HFFc6 (cell line): ENCODE measurements around the gene PIAS3. TPM values are rescaled to one million over a fixed set of nuclear protein-coding genes. Genes with fewer than 3 reads are reported as not detected.
"Not testable (repeated sequence)": the region's sequence is repeated elsewhere in the genome, so short reads cannot be mapped to it uniquely, and the experiment has no call there.

Source experiments
- DNase-seq: peaks from one replicate; pipeline ENCODE4 v3.0.0-alpha.2; 2018
- H3K27ac Mint-ChIP-seq: 2 replicates; pipeline ENCODE4 v1.8.0; 2020; ENCODE audit warnings: mild to moderate bottlenecking, mixed read lengths
- H3K27me3 Mint-ChIP-seq: 2 replicates; pipeline ENCODE4 v1.8.0; 2021; ENCODE audit warnings: mild to moderate bottlenecking, moderate library complexity, mixed read lengths; ENCODE audit not compliant: insufficient read depth
- H3K36me3 Mint-ChIP-seq: 2 replicates; pipeline ENCODE4 v1.8.0; 2021; ENCODE audit warnings: low read depth, mixed read lengths
- H3K4me1 Mint-ChIP-seq: 2 replicates; pipeline ENCODE4 v1.8.0; 2020; ENCODE audit warnings: low read depth, mixed read lengths
- H3K4me3 Mint-ChIP-seq: 2 replicates; pipeline ENCODE4 v1.8.0; 2020; ENCODE audit warnings: mild to moderate bottlenecking, moderate library complexity, mixed read lengths
- H3K9me3 Mint-ChIP-seq: 2 replicates; pipeline ENCODE4 v1.8.0; 2020; ENCODE audit warnings: mild to moderate bottlenecking, mixed read lengths
- total RNA-seq, 6 experiments: library from RNA; stranded (reverse); fragmentation: NEBNext Ultra II Directional; extraction: Animal tissue kit (Norgen Biotek cat#: 25700); gene quantifications; 2 replicates in 1 of 6; 3 replicates in 5 of 6; pipeline ENCODE4 v1.2.3, GENCODE V29; 2021
- TF ChIP-seq, protein P1 (sequence below): fragments of 200-600 bp; sonication (generic); IDR thresholded peaks from 2 replicates; pipeline ENCODE4 v1.5.0; 2021; ENCODE audit warnings: antibody characterized with exemption, mild to moderate bottlenecking

PIAS3 gene
- total RNA-seq, 6 experiments from 2014 or later = 45.2 to 53.8 (median 51.6) TPM

GRCh38 chr1:145837656-145838055 is 21.2 kb downstream of the PIAS3 start:
- Mint-ChIP-seq H3K9me3 (no peaks in the 10 kb centered on the region), H3K4me3 (no peak overlapping the region), H3K4me1 (no peaks in the 10 kb centered on the region), H3K27ac (no peak overlapping the region), H3K36me3 (peaks cover 23% of the 10 kb centered on the region), H3K27me3 (no peaks in the 10 kb centered on the region; the same call in 1 of the 2 replicates)
- TF ChIP-seq, protein P1, sequence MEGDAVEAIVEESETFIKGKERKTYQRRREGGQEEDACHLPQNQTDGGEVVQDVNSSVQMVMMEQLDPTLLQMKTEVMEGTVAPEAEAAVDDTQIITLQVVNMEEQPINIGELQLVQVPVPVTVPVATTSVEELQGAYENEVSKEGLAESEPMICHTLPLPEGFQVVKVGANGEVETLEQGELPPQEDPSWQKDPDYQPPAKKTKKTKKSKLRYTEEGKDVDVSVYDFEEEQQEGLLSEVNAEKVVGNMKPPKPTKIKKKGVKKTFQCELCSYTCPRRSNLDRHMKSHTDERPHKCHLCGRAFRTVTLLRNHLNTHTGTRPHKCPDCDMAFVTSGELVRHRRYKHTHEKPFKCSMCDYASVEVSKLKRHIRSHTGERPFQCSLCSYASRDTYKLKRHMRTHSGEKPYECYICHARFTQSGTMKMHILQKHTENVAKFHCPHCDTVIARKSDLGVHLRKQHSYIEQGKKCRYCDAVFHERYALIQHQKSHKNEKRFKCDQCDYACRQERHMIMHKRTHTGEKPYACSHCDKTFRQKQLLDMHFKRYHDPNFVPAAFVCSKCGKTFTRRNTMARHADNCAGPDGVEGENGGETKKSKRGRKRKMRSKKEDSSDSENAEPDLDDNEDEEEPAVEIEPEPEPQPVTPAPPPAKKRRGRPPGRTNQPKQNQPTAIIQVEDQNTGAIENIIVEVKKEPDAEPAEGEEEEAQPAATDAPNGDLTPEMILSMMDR = no peak
- DNase-seq = no peak

DNA sequence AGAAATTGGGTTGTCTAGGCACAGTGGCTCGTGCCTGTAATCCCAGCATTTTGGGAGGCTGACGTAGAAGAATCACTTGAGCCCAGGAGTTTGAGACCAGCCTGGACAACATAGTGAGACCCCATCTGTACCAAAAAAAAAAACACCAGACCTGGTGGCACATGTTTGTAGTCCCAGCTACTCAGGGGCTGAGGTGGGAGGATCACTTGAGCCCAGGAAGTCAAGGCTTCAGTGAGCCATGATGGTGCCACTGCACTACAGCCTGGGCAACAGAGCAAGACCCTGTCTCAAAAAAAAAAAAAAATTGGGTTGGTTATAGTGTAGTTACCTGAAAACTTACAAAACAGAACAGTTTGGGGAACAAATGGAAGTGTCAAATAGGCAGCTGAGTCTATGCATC is 28.1 kb downstream of the PIAS3 start:
- Mint-ChIP-seq H3K36me3 (peaks cover 59% of the 10 kb centered on the region), H3K4me1 (peaks cover 23% of the 10 kb centered on the region)
- H3K27ac Mint-ChIP-seq, H3K4me3 Mint-ChIP-seq, H3K27me3 Mint-ChIP-seq, DNase-seq, H3K9me3 Mint-ChIP-seq: not testable (repeated sequence)

DNA sequence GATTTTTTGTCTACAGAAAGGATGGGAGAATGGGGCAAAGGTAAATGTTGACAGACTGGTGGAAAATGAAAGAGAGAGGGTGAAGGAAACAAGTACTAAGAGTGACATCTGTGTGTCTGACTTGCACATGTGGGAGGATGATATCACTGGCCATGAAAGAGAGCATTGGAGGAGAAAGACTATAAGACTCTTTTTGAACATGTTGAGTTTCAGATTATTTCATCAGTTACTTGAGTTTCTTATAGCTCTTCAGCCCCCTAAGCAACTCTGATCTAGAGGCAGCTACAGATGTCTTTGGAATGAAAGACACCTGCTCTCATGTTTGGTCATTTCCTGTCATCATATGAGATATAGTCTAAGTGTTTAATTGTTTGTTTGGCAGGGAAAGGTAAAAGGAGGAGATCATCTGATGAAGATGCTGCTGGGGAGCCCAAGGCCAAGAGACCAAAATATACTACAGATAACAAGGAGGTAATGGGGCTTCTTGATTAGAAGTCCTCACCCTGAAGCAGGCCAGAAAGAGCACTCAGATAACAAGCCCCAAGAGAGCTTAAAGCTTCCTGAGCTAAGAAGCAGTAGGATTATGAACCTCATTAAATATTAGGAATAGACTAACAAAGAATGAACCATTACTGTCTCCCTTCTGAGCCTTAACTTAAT is 30.4 kb downstream of the PIAS3 start:
- H3K27ac Mint-ChIP-seq = peak overlapping the region; percentile 67
- peaks cover 67% of the 10 kb centered on the region for H3K36me3 Mint-ChIP-seq
- peaks cover 30% of the 10 kb centered on the region for H3K4me1 Mint-ChIP-seq
- H3K4me3 Mint-ChIP-seq = no peak overlapping the region
- DNase-seq = no peak
- peaks cover 5% of the 10 kb centered on the region; the same call in 1 of the 2 replicates for H3K27me3 Mint-ChIP-seq
- H3K9me3 Mint-ChIP-seq = no peaks in the 10 kb centered on the region
- TF ChIP-seq, protein P1 = no peak

- peaks cover 62% of the 10 kb centered on the region for H3K36me3 Mint-ChIP-seq
- H3K4me3 Mint-ChIP-seq = peak overlapping the region; percentile 11; the same call in 1 of the 2 replicates
- H3K4me1 Mint-ChIP-seq = peaks cover 30% of the 10 kb centered on the region
- peaks cover 5% of the 10 kb centered on the region; the same call in 1 of the 2 replicates for H3K27me3 Mint-ChIP-seq
- no peaks in the 10 kb centered on the region for H3K9me3 Mint-ChIP-seq
- TF ChIP-seq, protein P1 = no peak
- no peak for DNase-seq
- peak overlapping the region; percentile 67 for H3K27ac Mint-ChIP-seq
Observed at GRCh38 chr1:145827966-145828365, 30.9 kb downstream of the PIAS3 start.

DNA sequence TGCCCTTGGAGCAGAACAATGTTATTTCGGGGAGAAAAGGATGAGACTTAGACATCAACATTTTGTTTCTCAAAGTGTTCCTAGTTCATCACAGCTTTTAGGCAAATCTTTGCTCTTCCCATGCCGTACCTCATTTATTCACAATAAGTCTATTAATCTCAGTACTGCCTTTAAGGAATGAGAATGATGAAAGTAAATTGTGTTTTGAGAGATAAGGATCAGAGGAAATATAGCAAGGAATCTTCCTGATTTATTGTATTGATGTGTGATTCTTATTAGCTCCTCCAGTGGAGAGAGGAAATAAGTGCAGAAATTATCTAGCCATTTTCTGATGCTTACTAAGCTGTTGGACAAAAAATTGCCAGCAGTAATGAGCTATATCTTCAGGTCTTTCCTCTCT is 32.9 kb downstream of the PIAS3 start:
- DNase-seq = no peak
- TF ChIP-seq, protein P1 = peak; percentile 25
- Mint-ChIP-seq H3K27me3 (peaks cover 4% of the 10 kb centered on the region; the same call in 1 of the 2 replicates), H3K4me3 (peak overlapping the region; percentile 95), H3K9me3 (no peaks in the 10 kb centered on the region), H3K27ac (peak overlapping the region; percentile 42), H3K36me3 (peaks cover 49% of the 10 kb centered on the region), H3K4me1 (peaks cover 30% of the 10 kb centered on the region)

GRCh38 chr1:145824499-145824842 is 34.4 kb downstream of the PIAS3 start:
- H3K27ac Mint-ChIP-seq = peak overlapping the region; percentile 97
- peaks cover 40% of the 10 kb centered on the region for H3K36me3 Mint-ChIP-seq
- TF ChIP-seq, protein P1 = no peak
- no peak for DNase-seq
- H3K27me3 Mint-ChIP-seq = peaks cover 4% of the 10 kb centered on the region; the same call in 1 of the 2 replicates
- peaks cover 30% of the 10 kb centered on the region for H3K4me1 Mint-ChIP-seq
- peak overlapping the region; percentile 95 for H3K4me3 Mint-ChIP-seq
- no peaks in the 10 kb centered on the region for H3K9me3 Mint-ChIP-seq
